ENCODE measurements around the gene CSGALNACT2.

- TF ChIP-seq USF2 (IDR thresholded peaks at IDR 0.05; ENCODE audit: borderline replicate concordance, low read depth, low read length) (no peak), RBBP5 (conservative IDR thresholded peaks at IDR 0.05) (no peak), SIN3A (IDR thresholded peaks at IDR 0.05; ENCODE audit: low read depth, low read length) (no peak), POLR2A (IDR thresholded peaks at IDR 0.05; ENCODE audit: low read depth, low read length) (no peak), EP300 (IDR thresholded peaks at IDR 0.05; ENCODE audit: borderline replicate concordance in 1 of 2, control insufficient read depth in 1 of 2, low read depth in 2 of 2, low read length in 2 of 2) (no peak), CTCF (IDR thresholded peaks at IDR 0.05 in 2 of 3, conservative IDR thresholded peaks at IDR 0.05 in 1 of 3; ENCODE audit: control insufficient read depth in 2 of 3, extremely low read depth in 1 of 3, insufficient read depth in 1 of 3, low read depth in 3 of 3, low read length in 3 of 3) (no peak), NFXL1 (IDR thresholded peaks at IDR 0.05; ENCODE audit: borderline replicate concordance) (no peak), NFYB (IDR thresholded peaks at IDR 0.05; ENCODE audit: insufficient read depth, low read depth, low read length) (no peak), ESRRA (IDR thresholded peaks at IDR 0.05; ENCODE audit: low read length) (no peak)
Measured at GRCh38 chr10:43108951-43109350, 29.3 kb upstream of the CSGALNACT2 start.
